ENCODE measurements around the gene FAM83E.

GRCh38 chr19:48613852-48614435 is 932 bp downstream of the FAM83E start:
- TF ChIP-seq EZH2phosphoT487 (IDR thresholded peaks at IDR 0.05; ENCODE audit: borderline replicate concordance) (no peak), CTCF (conservative IDR thresholded peaks at IDR 0.05; ENCODE audit: low read length) (no peak)
